Kidney (tissue), 14 donors: ENCODE results near the gene OBSCN. TPM values are rescaled to one million over a fixed set of nuclear protein-coding genes. Genes with fewer than 3 reads are reported as not detected.

Experiments used
- DNase-seq, 5 donors: peaks; one replicate each; pipeline ENCODE4 v3.0.0-alpha.2; 2013 to 2020
- FAIRE-seq: peaks from 2 replicates; lab custom pipeline; 2012; peaks lifted over from hg19 to GRCh38; lab: Jason Lieb, UNC
- H3K27ac ChIP-seq, 2 donors: one replicate each; pipeline ENCODE4 v1.7.0; 2013; ENCODE audit warnings: low read depth in 2 of 2, low read length in 2 of 2, inconsistent platforms in 1 of 2
- H3K27me3 ChIP-seq: one replicate; pipeline ENCODE4 v1.7.1; 2013; ENCODE audit warnings: low read length, inconsistent platforms; ENCODE audit not compliant: control insufficient read depth, insufficient read depth
- H3K36me3 ChIP-seq, 3 donors: one replicate each; pipeline versions ENCODE4 v1.7.0 to v1.7.1; 2013; ENCODE audit warnings: low read length in 3 of 3, control low read depth in 1 of 3, inconsistent platforms in 1 of 3; ENCODE audit not compliant: insufficient read depth in 3 of 3, control insufficient read depth in 2 of 3
- H3K4me1 ChIP-seq, 3 donors: one replicate each; pipeline versions ENCODE4 v1.7.0 to v1.7.1; 2013; ENCODE audit warnings: low read length in 3 of 3, inconsistent platforms in 1 of 3, low read depth in 1 of 3; ENCODE audit not compliant: control insufficient read depth in 2 of 3, insufficient read depth in 2 of 3
- H3K4me3 ChIP-seq, 3 donors: one replicate each; pipeline versions ENCODE4 v1.7.0 to v1.8.1; 2013; ENCODE audit warnings: low read length in 3 of 3, control low read depth in 1 of 3, inconsistent platforms in 1 of 3
- H3K9ac ChIP-seq, 3 donors: one replicate each; pipeline versions ENCODE4 v1.7.0 to v1.7.1; 2013; ENCODE audit warnings: low read length in 3 of 3, control low read depth in 1 of 3, inconsistent platforms in 1 of 3
- H3K9me3 ChIP-seq, 3 donors: one replicate each; pipeline versions ENCODE4 v1.7.0 to v1.7.1; 2013; ENCODE audit warnings: low read length in 3 of 3, control low read depth in 1 of 3, inconsistent platforms in 1 of 3; ENCODE audit not compliant: control insufficient read depth in 2 of 3, insufficient read depth in 1 of 3
- intact Hi-C: fragments of 100-400 bp; cut with DNase I; formaldehyde crosslinking; loops from one replicate; pipeline ENCODE4 v1.11.1; 2022
- polyA plus RNA-seq: library from polyadenylated mRNA; stranded (reverse); fragments of 350-450 nt; fragmentation: Illumina TruSeq; extraction: RNeasy Lipid Tissue Mini Kit (QIAGEN cat#74804); gene quantifications from one replicate; pipeline ENCODE4 v1.2.3, GENCODE V29; 2014; ENCODE audit warnings: low read depth, low replicate concordance; ENCODE audit not compliant: insufficient read depth
- total RNA-seq: library from RNA; stranded (reverse); fragmentation: NEBNext Ultra II Directional; extraction: Animal tissue kit (Norgen Biotek cat#: 25700); gene quantifications from one replicate; pipeline ENCODE4 v1.2.1, GENCODE V29; 2021
- TF ChIP-seq, protein P1 (sequence below): IDR thresholded peaks from 3 replicates; pipeline ENCODE4 v1.5.1; 2012; ENCODE audit warnings: mild to moderate bottlenecking, moderate library complexity, borderline replicate concordance; ENCODE audit not compliant: insufficient read depth; ENCODE audit errors: extremely low read depth
- donor health status: control.
- donor health status: control.
- donor health status: control.
- donor health status: control.
- donor health status: control.
- donor health status: DM: yes; HTN: yes; CAD: no.
- donor health status: Normal renal cell carcinoma (clear cell type).

OBSCN gene
- total and polyA plus RNA-seq, 2 donors from 2014 or later: 14.5 to 30.0 TPM

- TF ChIP-seq, protein P1, sequence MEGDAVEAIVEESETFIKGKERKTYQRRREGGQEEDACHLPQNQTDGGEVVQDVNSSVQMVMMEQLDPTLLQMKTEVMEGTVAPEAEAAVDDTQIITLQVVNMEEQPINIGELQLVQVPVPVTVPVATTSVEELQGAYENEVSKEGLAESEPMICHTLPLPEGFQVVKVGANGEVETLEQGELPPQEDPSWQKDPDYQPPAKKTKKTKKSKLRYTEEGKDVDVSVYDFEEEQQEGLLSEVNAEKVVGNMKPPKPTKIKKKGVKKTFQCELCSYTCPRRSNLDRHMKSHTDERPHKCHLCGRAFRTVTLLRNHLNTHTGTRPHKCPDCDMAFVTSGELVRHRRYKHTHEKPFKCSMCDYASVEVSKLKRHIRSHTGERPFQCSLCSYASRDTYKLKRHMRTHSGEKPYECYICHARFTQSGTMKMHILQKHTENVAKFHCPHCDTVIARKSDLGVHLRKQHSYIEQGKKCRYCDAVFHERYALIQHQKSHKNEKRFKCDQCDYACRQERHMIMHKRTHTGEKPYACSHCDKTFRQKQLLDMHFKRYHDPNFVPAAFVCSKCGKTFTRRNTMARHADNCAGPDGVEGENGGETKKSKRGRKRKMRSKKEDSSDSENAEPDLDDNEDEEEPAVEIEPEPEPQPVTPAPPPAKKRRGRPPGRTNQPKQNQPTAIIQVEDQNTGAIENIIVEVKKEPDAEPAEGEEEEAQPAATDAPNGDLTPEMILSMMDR: no peak
These were observed 194.8 kb downstream of the OBSCN start for GRCh38 chr1:228402641-228403025.

DNA sequence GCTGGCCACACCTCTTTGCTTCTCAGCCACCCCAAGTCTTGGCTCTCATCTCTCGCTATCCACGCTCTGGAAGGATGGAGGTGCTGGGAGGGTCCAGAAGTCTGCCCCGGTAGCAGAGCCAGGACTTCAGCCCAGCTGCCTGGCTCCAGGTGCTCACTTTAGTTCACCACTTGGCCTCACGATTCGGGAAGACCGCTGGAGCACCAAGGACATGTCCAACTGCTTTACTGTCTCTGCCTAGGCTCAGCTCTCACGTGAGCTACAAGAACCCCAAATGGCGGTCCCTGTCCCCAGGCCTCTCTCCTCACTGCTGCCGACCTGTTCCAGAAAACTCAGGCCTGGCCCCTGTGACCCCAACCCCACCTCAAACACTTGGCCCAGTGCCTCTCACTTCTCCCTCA, 195.4 kb downstream of the OBSCN start:
- H3K27ac ChIP-seq: no peak overlapping the region
- no peak overlapping the region for H3K9ac ChIP-seq
- no peaks in the 10 kb centered on the region for H3K9me3 ChIP-seq
- H3K4me3 ChIP-seq: no peak overlapping the region
- H3K27me3 ChIP-seq: no peaks in the 10 kb centered on the region
- TF ChIP-seq, protein P1: no peak
- H3K4me1 ChIP-seq: peaks cover 2 to 29% (median 10%) of the 10 kb centered on the region in 3 donors
- DNase-seq (peak in 1 of 5 donors; percentile 51), FAIRE-seq (no peak)
- intact Hi-C loops: no loop called here
- H3K36me3 ChIP-seq: peaks cover 0 to 3% (median 3%) of the 10 kb centered on the region in 3 donors

More at GRCh38 chr1:228402641-228403025, 194.8 kb downstream of the OBSCN start:
- Histone ChIP-seq H3K4me3 (no peak overlapping the region), H3K9ac (no peak overlapping the region), H3K36me3 (peaks cover 0 to 9% (median 3%) of the 10 kb centered on the region in 3 donors), H3K27me3 (no peaks in the 10 kb centered on the region), H3K4me1 (peaks cover 2 to 25% (median 10%) of the 10 kb centered on the region in 3 donors), H3K27ac (no peak overlapping the region), H3K9me3 (no peaks in the 10 kb centered on the region)
- no peak for DNase-seq
- intact Hi-C loops: no loop called here
- no peak for FAIRE-seq

- no peaks in the 10 kb centered on the region for H3K27me3 ChIP-seq
- DNase-seq (peak in 1 of 5 donors; percentile 50), FAIRE-seq (no peak)
- TF ChIP-seq, protein P1: no peak
- no peak overlapping the region for H3K9ac ChIP-seq
- intact Hi-C loops: no loop called here
- no peak overlapping the region for H3K27ac ChIP-seq
- no peak overlapping the region for H3K4me3 ChIP-seq
- H3K36me3 ChIP-seq: peaks cover 0 to 3% (median 3%) of the 10 kb centered on the region in 3 donors
- no peaks in the 10 kb centered on the region for H3K9me3 ChIP-seq
- H3K4me1 ChIP-seq: peaks cover 2 to 33% (median 10%) of the 10 kb centered on the region in 3 donors
These were observed 196.4 kb downstream of the OBSCN start for GRCh38 chr1:228404107-228404720.
